GM12801 (cell line): Measurements from ENCODE around the gene WIPI1.

Experiments
- TF ChIP-seq, protein P1 (sequence below): IDR thresholded peaks from one replicate; pipeline ENCODE4 v1.5.1; 2011; ENCODE audit warnings: control low read depth; ENCODE audit not compliant: insufficient read length; ENCODE audit errors: extremely low read depth

Gene WIPI1

DNA sequence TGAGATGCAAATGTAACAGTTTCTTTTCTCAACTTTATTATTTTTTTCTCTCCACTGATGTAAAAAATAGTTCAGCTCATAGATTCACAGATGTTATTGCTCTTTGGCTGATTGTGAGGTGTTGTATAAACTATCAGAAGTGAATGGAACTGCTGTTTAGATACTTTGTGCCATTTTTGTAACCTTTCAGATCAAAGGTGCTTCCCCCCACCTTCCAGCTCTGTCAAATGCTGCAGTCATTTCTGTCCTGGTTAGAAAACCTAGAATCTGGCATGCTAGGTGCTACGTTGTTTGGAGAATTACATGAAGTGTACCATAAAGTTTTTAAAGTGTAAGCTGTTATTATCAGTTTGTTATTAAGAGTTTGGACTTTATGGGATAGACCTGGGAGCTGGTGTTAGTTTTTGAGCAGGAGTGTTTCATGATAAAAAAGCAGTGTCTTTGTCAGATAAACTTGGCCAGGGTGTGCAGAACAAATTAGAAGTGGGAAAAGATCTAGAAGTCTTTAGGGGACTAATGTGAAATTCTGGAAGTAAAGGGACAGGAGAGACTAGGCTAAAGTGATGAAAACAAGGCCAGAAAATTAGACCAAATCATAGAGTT is 1.8 kb upstream of the WIPI1 start:
- TF ChIP-seq, protein P1, sequence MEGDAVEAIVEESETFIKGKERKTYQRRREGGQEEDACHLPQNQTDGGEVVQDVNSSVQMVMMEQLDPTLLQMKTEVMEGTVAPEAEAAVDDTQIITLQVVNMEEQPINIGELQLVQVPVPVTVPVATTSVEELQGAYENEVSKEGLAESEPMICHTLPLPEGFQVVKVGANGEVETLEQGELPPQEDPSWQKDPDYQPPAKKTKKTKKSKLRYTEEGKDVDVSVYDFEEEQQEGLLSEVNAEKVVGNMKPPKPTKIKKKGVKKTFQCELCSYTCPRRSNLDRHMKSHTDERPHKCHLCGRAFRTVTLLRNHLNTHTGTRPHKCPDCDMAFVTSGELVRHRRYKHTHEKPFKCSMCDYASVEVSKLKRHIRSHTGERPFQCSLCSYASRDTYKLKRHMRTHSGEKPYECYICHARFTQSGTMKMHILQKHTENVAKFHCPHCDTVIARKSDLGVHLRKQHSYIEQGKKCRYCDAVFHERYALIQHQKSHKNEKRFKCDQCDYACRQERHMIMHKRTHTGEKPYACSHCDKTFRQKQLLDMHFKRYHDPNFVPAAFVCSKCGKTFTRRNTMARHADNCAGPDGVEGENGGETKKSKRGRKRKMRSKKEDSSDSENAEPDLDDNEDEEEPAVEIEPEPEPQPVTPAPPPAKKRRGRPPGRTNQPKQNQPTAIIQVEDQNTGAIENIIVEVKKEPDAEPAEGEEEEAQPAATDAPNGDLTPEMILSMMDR, result no peak

DNA sequence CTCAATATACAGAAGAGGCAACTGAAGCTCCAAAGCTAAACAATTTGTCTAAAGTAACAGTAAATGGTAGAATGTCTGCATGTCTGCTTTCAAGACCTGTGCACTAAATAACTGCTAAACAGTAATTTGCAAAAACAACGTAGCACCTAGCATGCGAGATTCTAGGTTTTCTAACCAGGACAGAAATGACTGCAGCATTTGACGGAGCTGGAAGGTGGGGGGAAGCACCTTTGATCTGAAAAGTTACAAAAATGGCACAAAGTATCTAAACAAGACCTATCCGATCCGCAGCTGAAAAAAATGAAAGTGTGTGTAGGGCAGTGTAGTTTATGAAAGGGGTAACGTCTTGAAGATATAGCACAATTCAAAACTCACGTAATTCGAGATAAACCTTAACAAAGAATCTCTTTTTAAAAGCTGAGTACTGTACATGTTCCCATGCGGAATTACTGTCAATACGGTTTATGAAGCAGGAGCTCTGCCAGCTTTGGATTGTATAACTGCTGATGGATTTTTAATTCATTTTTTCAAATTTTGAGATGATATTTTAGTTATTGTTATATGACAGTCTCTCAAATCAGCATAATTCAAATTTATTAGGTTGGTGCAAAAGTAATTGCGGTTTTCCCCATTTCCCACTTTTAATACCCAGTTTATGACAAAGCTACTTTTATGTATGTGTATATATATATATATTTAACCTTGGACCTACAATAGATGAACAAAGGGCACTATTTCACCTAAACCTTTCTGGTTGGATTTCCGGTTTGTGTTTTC is 1.2 kb upstream of the WIPI1 start:
- TF ChIP-seq, protein P1, result no peak

DNA sequence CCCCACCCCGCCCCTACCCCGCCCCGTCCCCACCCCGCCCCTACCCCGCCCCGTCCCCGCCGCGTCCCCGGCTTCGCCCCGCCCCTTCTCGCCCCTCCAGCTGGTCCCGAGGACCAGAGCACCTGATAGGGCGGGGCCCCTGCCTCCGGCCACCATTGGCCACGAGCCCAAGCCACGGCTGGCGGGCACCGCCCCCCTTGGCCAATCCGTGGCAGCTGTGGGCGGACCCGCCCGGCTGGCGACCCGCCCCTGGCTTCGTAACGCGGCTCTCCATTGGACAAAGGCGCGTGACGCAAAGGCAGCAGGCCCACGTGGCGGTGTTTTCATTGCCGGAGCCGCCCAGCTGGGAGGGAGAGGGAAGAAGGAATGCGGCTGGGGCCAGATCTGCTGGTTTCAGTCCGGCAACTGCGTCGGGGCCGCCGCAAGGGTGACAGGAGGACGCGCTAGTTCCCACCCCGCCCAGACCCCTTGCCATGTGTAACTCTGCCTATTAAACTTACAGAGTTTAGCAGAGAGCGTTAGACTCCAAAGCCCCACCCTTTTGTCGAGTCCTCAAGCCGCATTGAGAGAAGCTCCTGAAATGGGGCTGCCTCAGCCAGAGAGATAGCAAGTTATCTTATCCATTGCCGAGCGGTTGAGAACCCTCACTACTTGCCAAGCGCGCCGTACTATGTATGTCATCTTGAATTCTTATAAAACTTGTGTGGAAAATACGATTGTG is 403 bp upstream of the WIPI1 start:
- TF ChIP-seq, protein P1, result no peak

DNA sequence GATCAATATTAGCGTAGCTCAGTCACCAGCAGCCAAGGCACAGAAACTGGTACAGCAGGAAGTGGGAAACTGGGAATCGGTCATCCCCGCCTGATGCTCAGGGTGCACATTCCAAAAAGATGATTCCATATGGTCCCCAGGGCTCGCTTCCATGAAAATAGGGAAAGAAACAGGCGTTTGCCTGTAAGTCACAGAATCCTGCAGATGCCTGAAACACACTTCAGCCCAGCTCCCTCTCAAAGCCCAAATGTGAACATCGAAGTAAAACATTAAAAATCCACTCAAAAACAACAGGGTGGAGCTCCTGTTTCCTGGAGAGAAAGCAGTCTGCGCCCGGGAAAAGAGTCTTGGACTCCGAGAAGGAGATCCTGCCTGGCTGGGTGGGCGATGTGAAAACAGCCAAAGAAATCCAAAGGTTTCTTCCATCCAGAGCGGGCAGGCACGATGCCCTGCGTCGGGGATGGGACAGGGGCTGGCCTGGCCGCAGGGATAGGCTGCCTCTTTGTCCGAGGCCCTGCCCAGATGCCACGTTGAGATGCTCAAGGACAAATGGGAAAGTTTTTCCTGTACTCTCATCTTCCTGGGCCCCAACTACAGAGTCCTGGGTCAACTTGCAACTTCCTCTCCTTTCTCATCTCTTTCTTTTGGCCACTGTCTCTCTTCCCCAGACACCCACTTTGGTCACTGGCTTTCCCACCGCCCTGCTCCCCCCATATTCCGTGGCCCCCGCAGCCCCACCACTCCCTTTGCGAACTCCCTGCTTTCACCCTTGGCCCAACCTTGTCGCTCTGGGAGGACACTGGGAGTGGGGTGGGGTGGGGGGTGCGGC is 743 bp downstream of the WIPI1 start:
- TF ChIP-seq, protein P1, result no peak

DNA sequence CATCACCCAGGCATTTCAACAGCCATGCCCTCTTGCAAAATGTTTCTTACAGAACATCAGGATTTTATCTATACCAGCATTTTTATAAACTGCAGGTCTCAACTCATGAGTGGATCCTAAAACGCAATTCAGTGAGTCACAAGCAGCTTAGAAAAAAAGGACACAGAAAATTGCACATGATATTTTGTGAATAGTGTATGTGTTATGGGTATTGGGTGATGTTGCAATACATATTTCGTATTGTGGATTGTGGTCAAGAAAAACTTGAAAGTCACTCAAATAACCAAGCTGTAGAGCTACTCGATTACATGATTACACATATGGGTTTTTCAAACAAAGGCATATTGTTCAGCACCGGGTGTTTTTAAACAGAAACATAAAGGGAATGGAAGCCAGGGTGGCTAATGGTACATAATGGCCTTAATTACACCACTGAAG is 1.4 kb downstream of the WIPI1 start:
- TF ChIP-seq, protein P1, result no peak

- TF ChIP-seq, protein P1, result no peak
Measured at GRCh38 chr17:68453991-68454665, 3.2 kb downstream of the WIPI1 start.
